Measurements from ENCODE around the gene TLN1.

The TLN1 gene

GRCh38 chr9:35664531-35665470 is 67.2 kb downstream of the TLN1 start, which contains the start of gene ARHGEF39:
ARHGEF39 (minus strand) TSS chr9:35665195; CDS start chr9:35665169, 26 bp downstream.
- no peak for DNase-seq (ENCODE audit: low read depth in 2 of 2)

- no peak for DNase-seq (ENCODE audit: low read depth in 2 of 2)
Observed at GRCh38 chr9:35662437-35662836, 69.6 kb downstream of the TLN1 start.

- DNase-seq (ENCODE audit: low read depth in 2 of 2), result no peak
Observed at GRCh38 chr9:35661756-35662350, 70.1 kb downstream of the TLN1 start.

GRCh38 chr9:35660966-35661415 is 71.0 kb downstream of the TLN1 start:
- no peak for DNase-seq (ENCODE audit: low read depth in 2 of 2)

- DNase-seq (ENCODE audit: low read depth in 2 of 2), result no peak
Observed at GRCh38 chr9:35659340-35659739, 72.7 kb downstream of the TLN1 start.

- no peak for DNase-seq (ENCODE audit: low read depth in 2 of 2)
Observed at GRCh38 chr9:35658968-35659220, 73.1 kb downstream of the TLN1 start.

- DNase-seq (ENCODE audit: low read depth in 2 of 2), result peak; percentile 57 to 62
Observed at GRCh38 chr9:35658137-35658967, 73.6 kb downstream of the TLN1 start, which contains the start of gene CCDC107. CCDC107 (plus strand) TSS chr9:35658292; CDS start chr9:35658380, 88 bp downstream.

- peak; percentile 99 for DNase-seq (ENCODE audit: low read depth in 2 of 2)
Observed at GRCh38 chr9:35657546-35658136, 74.4 kb downstream of the TLN1 start, which contains the start of gene RMRP. RMRP (minus strand) TSS chr9:35658019.

- DNase-seq (ENCODE audit: low read depth in 2 of 2), result no peak
Observed at GRCh38 chr9:35656831-35657545, 75.0 kb downstream of the TLN1 start.

- DNase-seq (ENCODE audit: low read depth in 2 of 2), result no peak
Observed at GRCh38 chr9:35656348-35656747, 75.6 kb downstream of the TLN1 start.

GRCh38 chr9:35653611-35654010 is 78.4 kb downstream of the TLN1 start:
- no peak for DNase-seq (ENCODE audit: low read depth in 2 of 2)

- DNase-seq (ENCODE audit: low read depth in 2 of 2), result no peak
Observed at GRCh38 chr9:35652829-35653209, 79.2 kb downstream of the TLN1 start.

GRCh38 chr9:35651956-35652828 is 79.8 kb downstream of the TLN1 start:
- DNase-seq (ENCODE audit: low read depth in 2 of 2), result no peak

GRCh38 chr9:35650341-35651158 is 81.4 kb downstream of the TLN1 start, which contains the start of gene SIT1:
SIT1 (minus strand) TSS chr9:35650931; CDS start chr9:35650853, 78 bp downstream.
- DNase-seq (ENCODE audit: low read depth in 2 of 2), result no peak

GRCh38 chr9:35649431-35650340 is 82.3 kb downstream of the TLN1 start:
- DNase-seq (ENCODE audit: low read depth in 2 of 2), result no peak
